Loucy (cell line): ENCODE data around the gene PARD3B.

Source experiments
- EZH2phosphoT487 ChIP-seq: fragments of 200-600 bp; IDR thresholded peaks from 2 replicates; pipeline ENCODE4 v1.6.1; 2018; ENCODE audit warnings: antibody characterized with exemption, mild to moderate bottlenecking, moderate library complexity, borderline replicate concordance
- TF ChIP-seq, protein P1 (sequence below): fragments of 200-600 bp; sonication (generic); conservative IDR thresholded peaks from 2 replicates; pipeline ENCODE4 v1.5.1; 2014; ENCODE audit warnings: mild to moderate bottlenecking, antibody characterized with exemption, low read length

- TF ChIP-seq, protein P1, sequence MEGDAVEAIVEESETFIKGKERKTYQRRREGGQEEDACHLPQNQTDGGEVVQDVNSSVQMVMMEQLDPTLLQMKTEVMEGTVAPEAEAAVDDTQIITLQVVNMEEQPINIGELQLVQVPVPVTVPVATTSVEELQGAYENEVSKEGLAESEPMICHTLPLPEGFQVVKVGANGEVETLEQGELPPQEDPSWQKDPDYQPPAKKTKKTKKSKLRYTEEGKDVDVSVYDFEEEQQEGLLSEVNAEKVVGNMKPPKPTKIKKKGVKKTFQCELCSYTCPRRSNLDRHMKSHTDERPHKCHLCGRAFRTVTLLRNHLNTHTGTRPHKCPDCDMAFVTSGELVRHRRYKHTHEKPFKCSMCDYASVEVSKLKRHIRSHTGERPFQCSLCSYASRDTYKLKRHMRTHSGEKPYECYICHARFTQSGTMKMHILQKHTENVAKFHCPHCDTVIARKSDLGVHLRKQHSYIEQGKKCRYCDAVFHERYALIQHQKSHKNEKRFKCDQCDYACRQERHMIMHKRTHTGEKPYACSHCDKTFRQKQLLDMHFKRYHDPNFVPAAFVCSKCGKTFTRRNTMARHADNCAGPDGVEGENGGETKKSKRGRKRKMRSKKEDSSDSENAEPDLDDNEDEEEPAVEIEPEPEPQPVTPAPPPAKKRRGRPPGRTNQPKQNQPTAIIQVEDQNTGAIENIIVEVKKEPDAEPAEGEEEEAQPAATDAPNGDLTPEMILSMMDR, result no peak
- no peak for TF ChIP-seq EZH2phosphoT487
These were observed 15.6 kb downstream of the PARD3B start for GRCh38 chr2:204560902-204561301.
